ENCODE results near the gene DCUN1D2. TPM values are rescaled to one million over a fixed set of nuclear protein-coding genes. Genes with fewer than 3 reads are reported as not detected.
A peak's percentile ranks its signal among the peaks of the same experiment; 100 is the strongest.

DCUN1D2 gene
- total and polyA plus RNA-seq, 9 donors: 9.7 to 31.4 (median 16.4) TPM

- H3K27me3 ChIP-seq: no peaks in the 10 kb centered on the region
- no peak for DNase-seq
- intact Hi-C loops (cut with DNase I): no loop called here
- 17 to 25% (median 19%) methylated on average over 26 of the region's 26 CpGs for WGBS, 3 donors
- H3K36me3 ChIP-seq: no peaks in the 10 kb centered on the region
- TF ChIP-seq EP300 (IDR thresholded peaks at IDR 0.05): no peak
- TF ChIP-seq POLR2A (IDR thresholded peaks at IDR 0.05): no peak
- TF ChIP-seq, protein P1, sequence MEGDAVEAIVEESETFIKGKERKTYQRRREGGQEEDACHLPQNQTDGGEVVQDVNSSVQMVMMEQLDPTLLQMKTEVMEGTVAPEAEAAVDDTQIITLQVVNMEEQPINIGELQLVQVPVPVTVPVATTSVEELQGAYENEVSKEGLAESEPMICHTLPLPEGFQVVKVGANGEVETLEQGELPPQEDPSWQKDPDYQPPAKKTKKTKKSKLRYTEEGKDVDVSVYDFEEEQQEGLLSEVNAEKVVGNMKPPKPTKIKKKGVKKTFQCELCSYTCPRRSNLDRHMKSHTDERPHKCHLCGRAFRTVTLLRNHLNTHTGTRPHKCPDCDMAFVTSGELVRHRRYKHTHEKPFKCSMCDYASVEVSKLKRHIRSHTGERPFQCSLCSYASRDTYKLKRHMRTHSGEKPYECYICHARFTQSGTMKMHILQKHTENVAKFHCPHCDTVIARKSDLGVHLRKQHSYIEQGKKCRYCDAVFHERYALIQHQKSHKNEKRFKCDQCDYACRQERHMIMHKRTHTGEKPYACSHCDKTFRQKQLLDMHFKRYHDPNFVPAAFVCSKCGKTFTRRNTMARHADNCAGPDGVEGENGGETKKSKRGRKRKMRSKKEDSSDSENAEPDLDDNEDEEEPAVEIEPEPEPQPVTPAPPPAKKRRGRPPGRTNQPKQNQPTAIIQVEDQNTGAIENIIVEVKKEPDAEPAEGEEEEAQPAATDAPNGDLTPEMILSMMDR (IDR thresholded peaks at IDR 0.05): no peak
- no peaks in the 10 kb centered on the region for H3K9me3 ChIP-seq
- H3K4me3 ChIP-seq: peak overlapping the region; percentile 17
- H3K27ac ChIP-seq: peak overlapping the region in 1 of 2 donors; percentile 5
- peaks cover 10% of the 10 kb centered on the region for H3K4me1 ChIP-seq (ENCODE audit: insufficient read depth)
Observed at GRCh38 chr13:113495494-113496210, 5.1 kb upstream of the DCUN1D2 start.

GRCh38 chr13:113493315-113493951 is 2.9 kb upstream of the DCUN1D2 start:
- TF ChIP-seq, protein P1 (IDR thresholded peaks at IDR 0.05): no peak
- TF ChIP-seq POLR2A (IDR thresholded peaks at IDR 0.05): no peak
- no peak for TF ChIP-seq EP300 (IDR thresholded peaks at IDR 0.05)
- no peaks in the 10 kb centered on the region for H3K9me3 ChIP-seq
- 35 to 42% (median 39%) methylated on average over 5 of the region's 5 CpGs for WGBS, 3 donors
- no peak for DNase-seq
- H3K27me3 ChIP-seq: no peaks in the 10 kb centered on the region
- peaks cover 17% of the 10 kb centered on the region for H3K4me1 ChIP-seq (ENCODE audit: insufficient read depth)
- no peaks in the 10 kb centered on the region for H3K36me3 ChIP-seq
- intact Hi-C loops (cut with DNase I): no loop called here
- H3K4me3 ChIP-seq: no peak overlapping the region
- no peak overlapping the region for H3K27ac ChIP-seq

GRCh38 chr13:113491982-113492381 is 1.5 kb upstream of the DCUN1D2 start:
- no peaks in the 10 kb centered on the region for H3K27me3 ChIP-seq
- H3K9me3 ChIP-seq: no peaks in the 10 kb centered on the region
- 49 to 57% (median 54%) methylated on average over 9 of the region's 9 CpGs for WGBS, 3 donors
- DNase-seq: no peak
- H3K27ac ChIP-seq: peak overlapping the region; percentile 36 to 90
- intact Hi-C loops (cut with DNase I): no loop called here
- H3K4me1 ChIP-seq (ENCODE audit: insufficient read depth): peaks cover 16% of the 10 kb centered on the region
- TF ChIP-seq EP300 (IDR thresholded peaks at IDR 0.05) (no peak), POLR2A (IDR thresholded peaks at IDR 0.05) (no peak)
- TF ChIP-seq, protein P1 (IDR thresholded peaks at IDR 0.05): no peak
- peak overlapping the region; percentile 76 for H3K4me3 ChIP-seq
- no peaks in the 10 kb centered on the region for H3K36me3 ChIP-seq

DNA sequence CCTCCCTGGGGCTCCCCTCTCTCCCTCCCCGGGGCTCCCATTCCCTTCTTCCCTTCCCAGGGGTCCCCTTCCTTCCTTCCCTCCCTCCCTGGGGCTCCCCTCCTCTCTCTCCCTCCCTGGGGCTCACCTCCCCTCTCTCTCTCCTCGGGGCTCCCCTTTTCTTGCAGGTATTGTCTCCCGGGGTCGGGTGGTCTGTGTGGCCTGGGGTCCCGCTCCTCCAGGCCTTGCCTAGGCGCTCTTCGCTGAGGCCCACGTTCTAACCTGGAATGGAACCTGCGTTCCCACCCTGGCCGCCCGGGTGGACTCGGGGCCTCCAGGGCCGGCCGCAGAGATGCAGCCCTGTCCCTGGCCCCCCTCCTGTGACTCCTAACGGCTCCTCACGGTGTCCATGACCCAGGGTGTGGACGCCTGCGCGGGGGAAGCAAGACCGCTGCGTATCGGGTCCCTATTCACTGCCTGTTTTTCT is 940 bp upstream of the DCUN1D2 start:
- H3K4me3 ChIP-seq: peak overlapping the region; percentile 76
- no peaks in the 10 kb centered on the region for H3K27me3 ChIP-seq
- H3K9me3 ChIP-seq: no peaks in the 10 kb centered on the region
- H3K4me1 ChIP-seq (ENCODE audit: insufficient read depth): peaks cover 14% of the 10 kb centered on the region
- no peaks in the 10 kb centered on the region for H3K36me3 ChIP-seq
- intact Hi-C loops (cut with DNase I): no loop called here
- H3K27ac ChIP-seq: peak overlapping the region; percentile 77 to 90
- peak; percentile 42 to 70 (median 61) for DNase-seq
- TF ChIP-seq POLR2A (IDR thresholded peaks at IDR 0.05): no peak
- TF ChIP-seq EP300 (IDR thresholded peaks at IDR 0.05): no peak
- TF ChIP-seq, protein P1 (IDR thresholded peaks at IDR 0.05): no peak
- WGBS, 3 donors: 0 to 10% (median 2%) methylated on average over 22 of the region's 22 CpGs

All from ovary (tissue), 9 donors.